A549 (cell line): ENCODE data around the gene KLHDC8B.

Source experiments
- POLR2A ChIP-seq: IDR thresholded peaks from 2 replicates; pipeline ENCODE4 v1.6.1; 2012; ENCODE audit warnings: mild to moderate bottlenecking, low read length
- TF ChIP-seq, protein P1 (sequence below): fragments of >200 bp; sonication (Bioruptor Twin); formaldehyde crosslinking; IDR thresholded peaks from 3 replicates; pipeline ENCODE4 v1.5.1; 2016
- TF ChIP-seq, protein P2 (sequence below): fragments of 250-450 bp; sonication (Bioruptor Pico); IDR thresholded peaks from 2 replicates; pipeline ENCODE4 v1.5.0; 2020; ENCODE audit warnings: low read depth, mild to moderate bottlenecking, moderate library complexity

DNA sequence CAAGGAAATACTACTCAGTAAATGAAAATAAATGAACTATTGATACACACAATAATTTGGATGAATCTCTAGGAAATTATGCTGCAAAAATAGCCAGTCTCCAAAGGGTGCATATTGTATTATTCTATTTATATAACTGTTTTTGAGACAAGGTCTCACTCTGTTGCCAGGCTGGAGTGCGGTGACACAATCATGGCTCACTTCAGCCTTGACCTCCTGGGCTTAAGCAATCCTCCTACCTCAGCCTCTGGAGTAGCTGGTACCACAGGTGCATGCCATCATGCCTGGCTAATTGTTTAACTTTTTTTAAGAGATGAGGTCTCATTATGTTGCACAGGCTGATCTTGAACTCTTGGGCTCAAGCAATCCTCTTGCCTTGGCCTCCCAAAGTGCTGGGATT lies 12.5 kb downstream of the KLHDC8B start:
- TF ChIP-seq, protein P1, sequence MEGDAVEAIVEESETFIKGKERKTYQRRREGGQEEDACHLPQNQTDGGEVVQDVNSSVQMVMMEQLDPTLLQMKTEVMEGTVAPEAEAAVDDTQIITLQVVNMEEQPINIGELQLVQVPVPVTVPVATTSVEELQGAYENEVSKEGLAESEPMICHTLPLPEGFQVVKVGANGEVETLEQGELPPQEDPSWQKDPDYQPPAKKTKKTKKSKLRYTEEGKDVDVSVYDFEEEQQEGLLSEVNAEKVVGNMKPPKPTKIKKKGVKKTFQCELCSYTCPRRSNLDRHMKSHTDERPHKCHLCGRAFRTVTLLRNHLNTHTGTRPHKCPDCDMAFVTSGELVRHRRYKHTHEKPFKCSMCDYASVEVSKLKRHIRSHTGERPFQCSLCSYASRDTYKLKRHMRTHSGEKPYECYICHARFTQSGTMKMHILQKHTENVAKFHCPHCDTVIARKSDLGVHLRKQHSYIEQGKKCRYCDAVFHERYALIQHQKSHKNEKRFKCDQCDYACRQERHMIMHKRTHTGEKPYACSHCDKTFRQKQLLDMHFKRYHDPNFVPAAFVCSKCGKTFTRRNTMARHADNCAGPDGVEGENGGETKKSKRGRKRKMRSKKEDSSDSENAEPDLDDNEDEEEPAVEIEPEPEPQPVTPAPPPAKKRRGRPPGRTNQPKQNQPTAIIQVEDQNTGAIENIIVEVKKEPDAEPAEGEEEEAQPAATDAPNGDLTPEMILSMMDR: no peak
- TF ChIP-seq POLR2A: no peak
- TF ChIP-seq, protein P2, sequence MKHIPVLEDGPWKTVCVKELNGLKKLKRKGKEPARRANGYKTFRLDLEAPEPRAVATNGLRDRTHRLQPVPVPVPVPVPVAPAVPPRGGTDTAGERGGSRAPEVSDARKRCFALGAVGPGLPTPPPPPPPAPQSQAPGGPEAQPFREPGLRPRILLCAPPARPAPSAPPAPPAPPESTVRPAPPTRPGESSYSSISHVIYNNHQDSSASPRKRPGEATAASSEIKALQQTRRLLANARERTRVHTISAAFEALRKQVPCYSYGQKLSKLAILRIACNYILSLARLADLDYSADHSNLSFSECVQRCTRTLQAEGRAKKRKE (CRISPR knock-in tag): no peak
